GM23248 (cell line): ENCODE results near the gene SHPK. TPM values are rescaled to one million over a fixed set of nuclear protein-coding genes. Genes with fewer than 3 reads are reported as not detected.

Experiments
- DNase-seq: peaks from one replicate; pipeline ENCODE4 v3.0.0-alpha.2; 2015
- H2AFZ ChIP-seq: fragments of 200-600 bp; sonication (generic); 2 replicates; pipeline ENCODE4 v1.6.1; 2016; ENCODE audit warnings: antibody characterized with exemption
- H3F3A ChIP-seq: fragments of 200-600 bp; sonication (generic); 2 replicates; pipeline ENCODE4 v1.6.1; 2016; ENCODE audit warnings: mild to moderate bottlenecking, antibody characterized with exemption, mixed run types; ENCODE audit not compliant: insufficient read depth
- H3K27ac ChIP-seq: fragments of 200-600 bp; sonication (generic); 2 replicates; pipeline ENCODE4 v1.5.1; 2016; ENCODE audit warnings: mild to moderate bottlenecking
- H3K27me3 ChIP-seq: fragments of 200-600 bp; sonication (generic); replicated peaks from 2 replicates; pipeline ENCODE4 v1.6.1; 2016; ENCODE audit warnings: mild to moderate bottlenecking; ENCODE audit not compliant: insufficient read depth
- H3K36me3 ChIP-seq: fragments of 200-600 bp; sonication (generic); 2 replicates; pipeline ENCODE4 v1.6.1; 2016; ENCODE audit warnings: low read depth, mild to moderate bottlenecking
- H3K4me1 ChIP-seq: fragments of 200-600 bp; sonication (generic); 2 replicates; pipeline ENCODE4 v1.6.1; 2016; ENCODE audit warnings: mild to moderate bottlenecking; ENCODE audit not compliant: insufficient read depth
- H3K4me2 ChIP-seq: fragments of 200-600 bp; sonication (generic); one replicate; pipeline ENCODE4 v1.6.1; 2016; ENCODE audit warnings: mild to moderate bottlenecking; ENCODE audit not compliant: unreplicated experiment
- H3K4me3 ChIP-seq: fragments of 200-600 bp; sonication (generic); 2 replicates; pipeline ENCODE4 v1.5.1; 2016; ENCODE audit warnings: mild to moderate bottlenecking
- H3K79me2 ChIP-seq: fragments of 200-600 bp; sonication (generic); 2 replicates; pipeline ENCODE4 v1.6.1; 2016; ENCODE audit warnings: mild to moderate bottlenecking; ENCODE audit not compliant: insufficient read depth
- H3K9ac ChIP-seq: fragments of 200-600 bp; sonication (generic); 2 replicates; pipeline ENCODE4 v1.6.1; 2016; ENCODE audit warnings: mild to moderate bottlenecking
- H3K9me2 ChIP-seq: fragments of 200-600 bp; sonication (generic); 2 replicates; pipeline ENCODE4 v1.6.1; 2016; ENCODE audit warnings: mixed run types, mild to moderate bottlenecking, moderate library complexity; ENCODE audit not compliant: insufficient read depth
- H3K9me3 ChIP-seq: fragments of 200-600 bp; sonication (generic); one replicate; pipeline ENCODE4 v1.6.1; 2017; ENCODE audit warnings: low read depth
- H4K20me1 ChIP-seq: fragments of 200-600 bp; sonication (generic); 2 replicates; pipeline ENCODE4 v1.6.0; 2016; ENCODE audit not compliant: insufficient read depth
- EZH2 ChIP-seq: fragments of 200-600 bp; sonication (generic); IDR thresholded peaks from 2 replicates; pipeline ENCODE4 v1.6.1; 2018; ENCODE audit warnings: antibody characterized with exemption, mild to moderate bottlenecking; ENCODE audit not compliant: insufficient read depth, poor library complexity, severe bottlenecking
- EZH2phosphoT487 ChIP-seq: fragments of 200-600 bp; sonication (generic); IDR thresholded peaks from 2 replicates; pipeline ENCODE4 v1.6.1; 2018; ENCODE audit warnings: antibody characterized with exemption, moderate library complexity, mild to moderate bottlenecking, low read depth; ENCODE audit not compliant: insufficient read depth
- WGBS, 2 experiments: methylation state at CpG; one replicate each; pipeline ENCODE4 v1.1.6; 2015 to 2017; ENCODE audit warnings: low lambda C conversion rate in 2 of 2, low coverage in 1 of 2; ENCODE audit errors: missing lambda C conversion rate in 2 of 2; 5-methylcytosine and 5-hydroxymethylcytosine counted together
- in situ Hi-C: fragments of 300-500 bp; cut with MboI; formaldehyde crosslinking; loops from 2 replicates; pipeline ENCODE4 v1.15.0; 2020
- polyA plus RNA-seq: library from polyadenylated mRNA; unstranded; fragments of >200 nt; fragmentation: Nextera tagmentation; extraction: Ambion mirVana; gene quantifications from 2 replicates; pipeline ENCODE4 v1.2.1, GENCODE V29; 2016
- total RNA-seq: library from RNA; depleted of rRNA; stranded (reverse); fragments of >200 nt; shearing (Covaris generic); gene quantifications from 2 replicates; pipeline ENCODE4 v1.2.3, GENCODE V29; 2014

Gene SHPK
- total and polyA plus RNA-seq, 2 experiments from 2014 or later: 3.1 to 5.8 TPM

GRCh38 chr17:3669085-3669347, 33.0 kb upstream of the SHPK start:
- H3K9ac ChIP-seq: peak overlapping the region; percentile 87
- in situ Hi-C loops: no loop called here
- H3K4me1 ChIP-seq: peaks cover 16% of the 10 kb centered on the region
- H3K4me3 ChIP-seq: peak overlapping the region; percentile 83
- no peaks in the 10 kb centered on the region for H3K36me3 ChIP-seq
- no peaks in the 10 kb centered on the region for H3K9me2 ChIP-seq
- H3K4me2 ChIP-seq: peak overlapping the region; percentile 97
- H2AFZ ChIP-seq: peak overlapping the region; percentile 90
- H4K20me1 ChIP-seq: no peaks in the 10 kb centered on the region
- H3F3A ChIP-seq: no peaks in the 10 kb centered on the region
- peak overlapping the region; percentile 52 for H3K27ac ChIP-seq
- DNase-seq: no peak
- no peaks in the 10 kb centered on the region for H3K9me3 ChIP-seq
- no peaks in the 10 kb centered on the region for H3K27me3 ChIP-seq
- peaks cover 58% of the 10 kb centered on the region for H3K79me2 ChIP-seq
- TF ChIP-seq EZH2phosphoT487 (no peak), EZH2 (no peak)
- WGBS, 2 experiments: 0 to 2% methylated on average over 22 to 30 of the region's 32 CpGs

DNA sequence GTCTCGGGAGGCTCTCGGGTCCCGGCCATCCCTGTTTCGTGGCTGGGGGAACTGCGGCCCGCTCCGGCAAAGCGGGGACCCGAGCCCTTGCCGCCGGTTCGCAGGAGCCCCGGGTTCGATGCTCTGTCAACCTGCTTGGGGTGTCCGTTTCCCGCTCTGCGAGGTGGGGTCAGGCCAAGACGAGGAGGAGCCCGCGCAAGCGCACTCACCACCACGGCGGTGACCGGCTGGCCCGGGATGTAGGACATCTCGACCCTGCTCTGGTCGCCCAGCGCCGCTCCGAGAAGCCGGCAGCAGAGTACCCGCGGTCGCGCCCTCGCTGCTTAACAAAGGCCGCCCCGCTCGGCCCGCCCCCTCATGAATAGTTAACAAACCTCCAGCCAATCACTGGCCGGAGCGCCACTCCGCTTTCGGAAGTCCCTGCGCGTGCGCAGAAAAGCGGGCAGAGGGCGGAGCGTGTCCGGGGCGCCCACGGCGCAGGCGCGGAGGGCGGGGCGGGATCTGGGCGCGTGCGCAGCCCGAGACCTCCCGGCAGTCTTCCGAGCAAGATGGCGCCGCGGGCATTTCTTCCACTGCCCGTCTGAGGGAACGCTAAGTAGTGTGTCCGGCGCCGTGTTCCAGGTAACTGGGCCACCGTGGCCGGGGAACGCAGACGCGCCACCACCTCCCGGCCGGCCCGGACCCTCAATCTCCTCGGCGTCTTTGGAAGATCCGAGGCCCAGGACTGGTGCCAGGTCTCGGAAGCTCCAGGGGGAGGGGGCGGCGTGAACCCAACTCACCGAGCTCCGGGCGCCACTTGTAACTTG, 32.4 kb upstream of the SHPK start, which contains the start of the genes EMC6 and TAX1BP3:
Gene EMC6, plus strand, starts transcription at position 534 of the 806 bp plus-strand sequence. CDS start 335 bp downstream, outside the sequence.
Gene TAX1BP3, minus strand, starts transcription at position 300 of the 806 bp plus-strand sequence. Its CDS starts 52 bp downstream, at position 248.
- in situ Hi-C loops: no loop called here
- Histone ChIP-seq H2AFZ (peak within 1 kb of the TSS; percentile 90), H3K4me2 (peak within 1 kb of the TSS; percentile 97), H3K36me3 (no peaks in the 10 kb centered on the region), H4K20me1 (no peaks in the 10 kb centered on the region), H3K27me3 (no peaks in the 10 kb centered on the region), H3K9ac (peak within 1 kb of the TSS; percentile 87), H3K79me2 (peaks cover 58% of the 10 kb centered on the region), H3K27ac (peak within 1 kb of the TSS; percentile 81), H3K9me3 (no peaks in the 10 kb centered on the region), H3F3A (no peaks in the 10 kb centered on the region), H3K4me3 (peak within 1 kb of the TSS; percentile 83), H3K9me2 (no peaks in the 10 kb centered on the region), H3K4me1 (peaks cover 16% of the 10 kb centered on the region)
- no peak for TF ChIP-seq EZH2
- no peak for TF ChIP-seq EZH2phosphoT487
- peak; percentile 100 for DNase-seq
- 0 to 1% methylated on average over 58 to 68 of the region's 89 CpGs for WGBS, 2 experiments

DNA sequence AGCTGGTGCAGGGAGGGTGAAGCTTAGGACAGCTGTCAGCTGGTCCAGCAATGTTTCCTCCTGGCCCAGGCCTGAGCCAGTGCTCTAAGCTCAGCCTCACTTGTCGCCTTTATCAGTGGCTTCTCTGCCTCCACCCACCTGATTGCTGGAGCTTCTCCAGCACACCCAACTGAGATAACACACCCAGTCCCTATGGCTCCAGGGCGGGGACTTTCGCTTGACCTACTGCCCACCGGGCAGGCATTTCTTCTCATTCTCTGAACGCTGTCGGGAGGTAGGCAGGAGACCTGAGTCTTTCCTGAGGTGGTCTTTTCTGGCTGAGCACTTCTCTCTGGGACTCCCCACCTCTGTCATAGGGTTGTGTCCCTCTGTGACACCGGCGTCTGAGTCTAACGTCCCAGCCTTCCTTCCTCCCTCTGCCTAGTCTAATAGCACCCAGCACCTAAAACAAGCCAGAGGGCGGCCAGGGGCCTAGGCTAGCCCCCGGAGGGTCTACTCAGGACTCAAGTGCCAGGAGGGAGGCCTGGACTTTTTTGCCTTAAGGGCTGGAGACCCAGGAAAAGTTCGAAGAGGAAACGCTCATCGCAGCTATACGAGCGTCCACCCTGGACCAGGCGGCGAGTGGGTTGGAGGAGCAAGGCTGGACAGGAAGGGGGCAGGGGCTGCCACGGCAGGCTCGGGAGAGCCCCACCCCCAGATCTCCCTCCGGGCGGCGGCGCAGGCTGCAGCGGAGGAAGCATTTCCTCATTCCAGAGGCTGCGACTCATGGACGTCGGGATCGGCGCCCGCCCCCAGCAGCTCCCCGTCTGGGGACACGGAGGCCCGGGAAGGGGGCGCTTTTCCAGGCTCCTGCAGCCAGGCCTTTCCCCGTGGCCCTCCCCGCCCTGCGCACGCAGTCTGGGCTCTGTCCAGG, 31.6 kb upstream of the SHPK start:
- Histone ChIP-seq H3K79me2 (peaks cover 58% of the 10 kb centered on the region), H3K36me3 (no peaks in the 10 kb centered on the region), H3K27ac (peak overlapping the region; percentile 81), H4K20me1 (no peaks in the 10 kb centered on the region), H3F3A (no peaks in the 10 kb centered on the region), H2AFZ (peak overlapping the region; percentile 76), H3K4me3 (peak overlapping the region; percentile 83), H3K9me3 (no peaks in the 10 kb centered on the region), H3K27me3 (no peaks in the 10 kb centered on the region), H3K9me2 (no peaks in the 10 kb centered on the region), H3K4me2 (peak overlapping the region; percentile 92), H3K9ac (peak overlapping the region; percentile 87), H3K4me1 (peaks cover 16% of the 10 kb centered on the region)
- no peak for TF ChIP-seq EZH2
- in situ Hi-C loops: no loop called here
- DNase-seq: peak; percentile 97
- WGBS, 2 experiments: 1 to 3% methylated on average over 39 of the region's 39 CpGs

DNA sequence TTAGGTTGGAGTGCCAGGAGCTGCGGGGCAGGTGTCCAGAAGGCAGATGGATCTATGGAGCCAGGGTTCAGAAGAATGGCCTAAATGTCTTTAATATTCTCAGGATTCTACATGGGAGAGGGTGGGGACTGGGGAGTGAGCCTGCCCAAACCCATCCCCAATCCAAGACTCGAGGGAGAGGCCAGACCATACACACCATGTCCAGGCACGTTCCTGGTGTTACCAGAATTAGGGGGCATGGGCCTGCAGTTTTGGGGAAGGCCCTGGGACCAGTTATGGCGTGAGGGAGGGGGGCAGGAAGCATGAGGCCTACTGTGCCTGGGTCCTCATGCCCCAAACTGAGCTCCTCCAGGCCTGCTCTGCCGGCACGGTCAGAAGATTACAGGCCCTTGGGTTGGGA, 30.5 kb upstream of the SHPK start:
- H4K20me1 ChIP-seq: no peaks in the 10 kb centered on the region
- H3K4me2 ChIP-seq: peak overlapping the region; percentile 92
- peak overlapping the region; percentile 83 for H3K4me3 ChIP-seq
- peaks cover 58% of the 10 kb centered on the region for H3K79me2 ChIP-seq
- no peak for DNase-seq
- no peaks in the 10 kb centered on the region for H3K9me2 ChIP-seq
- TF ChIP-seq EZH2 (no peak), EZH2phosphoT487 (no peak)
- H3K9me3 ChIP-seq: no peaks in the 10 kb centered on the region
- no peak overlapping the region for H2AFZ ChIP-seq
- in situ Hi-C loops: no loop called here
- H3K4me1 ChIP-seq: peaks cover 16% of the 10 kb centered on the region
- H3K36me3 ChIP-seq: no peaks in the 10 kb centered on the region
- 34 to 39% methylated on average over 6 of the region's 6 CpGs for WGBS, 2 experiments
- peaks cover 4% of the 10 kb centered on the region; the same call in 1 of the 2 replicates for H3F3A ChIP-seq
- no peaks in the 10 kb centered on the region for H3K27me3 ChIP-seq
- peak overlapping the region; percentile 87 for H3K9ac ChIP-seq
- H3K27ac ChIP-seq: 0 out of 2 replicates have a peak overlapping the region, but pooled peaks have one; percentile 81
